ENCODE results near the gene RDH16.

- TF ChIP-seq CTCF (IDR thresholded peaks at IDR 0.05) (no peak), POLR2AphosphoS5 (IDR thresholded peaks at IDR 0.05; ENCODE audit: low read depth, low read length) (no peak), REST (IDR thresholded peaks at IDR 0.05; ENCODE audit: insufficient read depth in 1 of 2, low read depth in 2 of 2, low read length in 1 of 2) (no peak)
Measured at GRCh38 chr12:56916296-56916995, 41.0 kb downstream of the RDH16 start.

Measured in Panc1 (cell line).